AG04450 (cell line): ENCODE measurements around the gene ETV5. TPM values are rescaled to one million over a fixed set of nuclear protein-coding genes. Genes with fewer than 3 reads are reported as not detected.

Experiments
- CTCF ChIA-PET: fragments of 300-600, 350-600 bp; formaldehyde crosslinking; extraction: SDS; loops from one replicate; lab custom pipeline; 2022; ENCODE audit warnings: antibody characterized with exemption, inconsistent platforms; lab: Charles Lee
- POLR2A ChIA-PET: fragments of 350-600 bp; formaldehyde crosslinking; extraction: SDS; loops from one replicate; lab custom pipeline; 2021; ENCODE audit warnings: antibody characterized with exemption, inconsistent platforms; lab: Yijun Ruan, JAX
- DNase-seq: peaks from one replicate; pipeline ENCODE4 v3.0.0-alpha.2; 2011; ENCODE audit warnings: low read depth, low spot score
- H3K27ac ChIP-seq: one replicate; pipeline ENCODE4 v1.5.1; 2012; ENCODE audit warnings: low read depth, low read length, control low read depth
- H3K27me3 ChIP-seq: one replicate; pipeline ENCODE4 v1.6.0; 2012; ENCODE audit warnings: low read length; ENCODE audit not compliant: control insufficient read depth, insufficient read depth
- H3K4me3 ChIP-seq: 2 replicates; pipeline ENCODE4 v1.5.1; 2011; ENCODE audit warnings: mild to moderate bottlenecking, low read depth, low read length, control low read depth
- H3K9me3 ChIP-seq: 2 replicates; pipeline ENCODE4 v1.5.1; 2012; ENCODE audit warnings: low read length; ENCODE audit not compliant: control insufficient read depth, insufficient read depth
- CTCF ChIP-seq: IDR thresholded peaks from 2 replicates; pipeline ENCODE4 v1.5.1; 2011; ENCODE audit warnings: low read depth, low read length, control low read depth, inconsistent platforms
- polyA plus RNA-seq: library from polyadenylated mRNA; depleted of rRNA; stranded (reverse); fragments of >200 nt; gene quantifications from 2 replicates; pipeline ENCODE4 v1.2.3, GENCODE V29; 2011

The ETV5 gene
- polyA plus RNA-seq, 1 experiment: 33.7 TPM

- H3K9me3 ChIP-seq: no peaks in the 10 kb centered on the region
- CTCF ChIA-PET: interaction anchor here (1.1 kb wide), 1 partner anchor 432 kb away, joined by 3 read pairs; no protein-coding TSS in a partner anchor
- POLR2A ChIA-PET: interaction anchor here (0.8 kb wide), 1 partner anchor 84 kb away, joined by 3 read pairs; no protein-coding TSS in a partner anchor
These were observed 16.4 kb downstream of the ETV5 start for GRCh38 chr3:186092360-186093070.

GRCh38 chr3:186090901-186091300 lies 18.0 kb downstream of the ETV5 start:
- no peak for DNase-seq
- TF ChIP-seq CTCF: no peak
- H3K9me3 ChIP-seq: no peaks in the 10 kb centered on the region
- no peak overlapping the region for H3K27ac ChIP-seq
- POLR2A ChIA-PET: interaction anchor here (1.3 kb wide), 1 partner anchor 18 kb away, joined by 4 read pairs; the partner anchor contains the start of gene ETV5
- H3K27me3 ChIP-seq: no peaks in the 10 kb centered on the region
- CTCF ChIA-PET: no interaction called here
- H3K4me3 ChIP-seq: no peak overlapping the region

More at GRCh38 chr3:186092360-186093070, 16.4 kb downstream of the ETV5 start:
- Histone ChIP-seq H3K27me3 (no peaks in the 10 kb centered on the region), H3K27ac (no peak overlapping the region), H3K4me3 (no peak overlapping the region)
- DNase-seq: no peak
- no peak for TF ChIP-seq CTCF

DNA sequence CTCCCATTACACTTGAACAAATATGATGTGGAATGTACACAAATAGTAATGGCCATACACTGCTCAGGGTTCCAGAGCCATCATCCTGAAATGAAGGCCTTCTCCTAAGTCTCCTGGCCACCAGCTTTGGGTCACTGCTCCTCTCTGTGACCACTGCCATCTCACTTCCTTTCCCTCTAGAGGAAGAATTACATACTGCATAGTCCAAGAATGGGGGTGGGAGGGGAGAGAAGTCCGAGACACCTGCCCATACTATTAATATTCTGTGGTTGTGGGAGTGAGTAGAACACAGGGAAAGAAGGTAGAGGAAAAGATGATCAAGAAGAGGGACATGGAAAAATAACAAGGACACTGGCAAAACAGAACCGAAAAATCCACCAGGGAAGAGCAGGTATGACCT lies 20.6 kb downstream of the ETV5 start:
- ChIA-PET CTCF (interaction anchor here (1.3 kb wide), 1 partner anchor 10 kb away, joined by 3 read pairs; no protein-coding TSS in a partner anchor), POLR2A (no interaction called here)
- Histone ChIP-seq H3K27me3 (no peaks in the 10 kb centered on the region), H3K27ac (no peak overlapping the region), H3K4me3 (no peak overlapping the region), H3K9me3 (no peaks in the 10 kb centered on the region)
- no peak for TF ChIP-seq CTCF
- DNase-seq: no peak

- CTCF ChIA-PET: interaction anchor here (0.6 kb wide), 2 partner anchors 128 to 421 kb away, joined by 4 to 5 read pairs; no protein-coding TSS in a partner anchor
These were observed 24.6 kb downstream of the ETV5 start for GRCh38 chr3:186084264-186084663.

More at GRCh38 chr3:186084264-186084663, 24.6 kb downstream of the ETV5 start:
- TF ChIP-seq CTCF: no peak
- Histone ChIP-seq H3K27ac (no peak overlapping the region), H3K4me3 (no peak overlapping the region), H3K27me3 (no peaks in the 10 kb centered on the region), H3K9me3 (no peaks in the 10 kb centered on the region)
- no peak for DNase-seq
- POLR2A ChIA-PET: no interaction called here
